Body of pancreas (tissue), 4 donors: Measurements from ENCODE around the gene LIN52. TPM values are rescaled to one million over a fixed set of nuclear protein-coding genes. Genes with fewer than 3 reads are reported as not detected.

Experiments
- ATAC-seq: fragments of 150-250 bp; one replicate; pipeline ENCODE4 v1.9.1; 2016
- DNase-seq, 4 donors: peaks; one replicate each; pipeline ENCODE4 v3.0.0-alpha.2; 2019
- H3K27ac ChIP-seq, 4 donors: fragments of 200-600 bp; sonication (generic); 1 replicate in 3 of 4; 2 replicates in 1 of 4; pipeline versions ENCODE4 v1.5.1 to v1.6.1; 2016 to 2019; ENCODE audit warnings: mild to moderate bottlenecking in 1 of 4, mixed read lengths in 1 of 4, moderate library complexity in 1 of 4
- H3K27me3 ChIP-seq, 2 donors: fragments of 200-600 bp; sonication (generic); one replicate each; pipeline ENCODE4 v1.6.0; 2016; ENCODE audit warnings: mild to moderate bottlenecking in 1 of 2
- H3K36me3 ChIP-seq, 2 donors: fragments of 200-600 bp; sonication (generic); replicated peaks in 1 of 2; 2 replicates each; pipeline ENCODE4 v1.5.1; 2016; ENCODE audit warnings: low read depth in 2 of 2; ENCODE audit not compliant: insufficient read depth in 1 of 2
- H3K4me1 ChIP-seq: fragments of 200-600 bp; sonication (generic); one replicate; pipeline ENCODE4 v1.6.0; 2016
- H3K4me3 ChIP-seq, 2 donors: fragments of 200-600 bp; sonication (generic); 1 replicate in 1 of 2; 2 replicates in 1 of 2; pipeline ENCODE4 v1.5.1; 2016 to 2019
- H3K9me3 ChIP-seq, 3 donors: fragments of 200-600 bp; sonication (generic); 1 replicate in 2 of 3; 2 replicates in 1 of 3; pipeline ENCODE4 v1.5.1; 2016
- POLR2A ChIP-seq, 3 donors: fragments of 450-650 bp; IDR thresholded peaks; one replicate each; pipeline ENCODE4 v1.6.1; 2016; ENCODE audit warnings: antibody characterized with exemption in 3 of 3, mild to moderate bottlenecking in 2 of 3
- WGBS, 2 donors: methylation state at CpG; one replicate each; pipeline ENCODE4 v1.1.5; 2017; 5-methylcytosine and 5-hydroxymethylcytosine counted together
- intact Hi-C: fragments of 100-400 bp; cut with DNase I; formaldehyde crosslinking; loops from one replicate; pipeline ENCODE4 v1.15.1; 2023
- total RNA-seq, 2 donors: library from RNA; depleted of rRNA; stranded (reverse); fragments of >200 nt; gene quantifications; one replicate each; pipeline ENCODE4 v1.1.0, GENCODE V29; 2016
- TF ChIP-seq, protein P1 (sequence below), 7 experiments: fragments of 450-650 bp in 4 of 7; fragments of 200-600 bp in 3 of 7; sonication (generic) in 3 of 7; IDR thresholded peaks; one replicate each; pipeline ENCODE4 v1.5.1; 2016 to 2019; ENCODE audit warnings: antibody characterized with exemption in 7 of 7

Gene LIN52
- total RNA-seq, 2 donors from 2014 or later, result 3.9 to 4.6 TPM

DNA sequence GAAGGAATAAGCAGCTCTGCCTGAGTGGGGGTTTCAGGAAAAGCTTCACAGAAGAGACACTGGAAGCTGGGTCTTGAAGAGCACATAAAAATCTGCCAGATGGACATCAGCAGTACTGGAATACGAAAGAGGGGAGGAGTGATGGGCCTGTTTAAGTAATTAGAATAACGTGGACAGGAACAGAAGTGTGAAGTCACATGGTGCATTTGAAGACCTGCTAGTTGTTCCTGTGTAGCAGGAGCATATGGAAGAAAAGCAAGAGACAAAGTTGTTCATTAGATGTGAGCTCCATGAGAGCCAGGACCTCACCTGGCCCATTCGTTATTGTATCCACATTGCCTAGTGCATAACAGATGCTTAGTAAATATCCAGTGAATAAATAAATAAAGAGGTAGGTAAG, 85.2 kb downstream of the LIN52 start:
- H3K36me3 ChIP-seq, result no peaks in the 10 kb centered on the region
- intact Hi-C loops, result no loop called here
- no peak overlapping the region for H3K4me3 ChIP-seq
- ATAC-seq, result no peak
- no peaks in the 10 kb centered on the region for H3K4me1 ChIP-seq
- 64 to 92% methylated on average over 3 of the region's 3 CpGs for WGBS, 2 donors
- H3K27ac ChIP-seq, result no peak overlapping the region
- no peak for DNase-seq
- no peak for TF ChIP-seq POLR2A (IDR thresholded peaks at IDR 0.05)
- TF ChIP-seq, protein P1, sequence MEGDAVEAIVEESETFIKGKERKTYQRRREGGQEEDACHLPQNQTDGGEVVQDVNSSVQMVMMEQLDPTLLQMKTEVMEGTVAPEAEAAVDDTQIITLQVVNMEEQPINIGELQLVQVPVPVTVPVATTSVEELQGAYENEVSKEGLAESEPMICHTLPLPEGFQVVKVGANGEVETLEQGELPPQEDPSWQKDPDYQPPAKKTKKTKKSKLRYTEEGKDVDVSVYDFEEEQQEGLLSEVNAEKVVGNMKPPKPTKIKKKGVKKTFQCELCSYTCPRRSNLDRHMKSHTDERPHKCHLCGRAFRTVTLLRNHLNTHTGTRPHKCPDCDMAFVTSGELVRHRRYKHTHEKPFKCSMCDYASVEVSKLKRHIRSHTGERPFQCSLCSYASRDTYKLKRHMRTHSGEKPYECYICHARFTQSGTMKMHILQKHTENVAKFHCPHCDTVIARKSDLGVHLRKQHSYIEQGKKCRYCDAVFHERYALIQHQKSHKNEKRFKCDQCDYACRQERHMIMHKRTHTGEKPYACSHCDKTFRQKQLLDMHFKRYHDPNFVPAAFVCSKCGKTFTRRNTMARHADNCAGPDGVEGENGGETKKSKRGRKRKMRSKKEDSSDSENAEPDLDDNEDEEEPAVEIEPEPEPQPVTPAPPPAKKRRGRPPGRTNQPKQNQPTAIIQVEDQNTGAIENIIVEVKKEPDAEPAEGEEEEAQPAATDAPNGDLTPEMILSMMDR (IDR thresholded peaks at IDR 0.05), result no peak
- no peaks in the 10 kb centered on the region for H3K9me3 ChIP-seq
- H3K27me3 ChIP-seq, result no peaks in the 10 kb centered on the region

DNA sequence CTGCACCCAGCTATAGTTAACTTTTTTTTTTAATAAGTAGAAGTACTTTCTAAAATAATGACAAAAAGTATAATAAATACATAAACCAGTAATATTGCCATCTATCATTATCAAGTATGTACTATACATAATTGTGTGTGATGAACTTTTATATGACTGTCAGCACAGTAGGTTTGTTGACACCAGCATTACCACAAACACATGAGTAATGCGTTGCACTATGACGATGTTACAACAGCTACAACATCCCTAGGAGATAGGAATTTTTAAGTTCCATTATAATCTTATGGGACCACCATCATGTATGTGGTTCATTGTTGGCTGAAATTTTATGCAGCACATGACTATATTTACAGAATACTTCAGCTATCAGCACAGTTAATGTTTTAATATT, 91.6 kb downstream of the LIN52 start:
- intact Hi-C loops, result no loop called here
- DNase-seq (no peak), ATAC-seq (no peak)
- WGBS, 2 donors, result 87 to 90% methylated on average over 2 of the region's 2 CpGs
- H3K27me3 ChIP-seq, result no peaks in the 10 kb centered on the region
- TF ChIP-seq, protein P1 (IDR thresholded peaks at IDR 0.05), result no peak
- TF ChIP-seq POLR2A (IDR thresholded peaks at IDR 0.05), result no peak
- no peaks in the 10 kb centered on the region for H3K36me3 ChIP-seq
- H3K4me1 ChIP-seq, result no peaks in the 10 kb centered on the region
- H3K4me3 ChIP-seq, result no peak overlapping the region
- no peaks in the 10 kb centered on the region for H3K9me3 ChIP-seq
- H3K27ac ChIP-seq, result no peak overlapping the region

DNA sequence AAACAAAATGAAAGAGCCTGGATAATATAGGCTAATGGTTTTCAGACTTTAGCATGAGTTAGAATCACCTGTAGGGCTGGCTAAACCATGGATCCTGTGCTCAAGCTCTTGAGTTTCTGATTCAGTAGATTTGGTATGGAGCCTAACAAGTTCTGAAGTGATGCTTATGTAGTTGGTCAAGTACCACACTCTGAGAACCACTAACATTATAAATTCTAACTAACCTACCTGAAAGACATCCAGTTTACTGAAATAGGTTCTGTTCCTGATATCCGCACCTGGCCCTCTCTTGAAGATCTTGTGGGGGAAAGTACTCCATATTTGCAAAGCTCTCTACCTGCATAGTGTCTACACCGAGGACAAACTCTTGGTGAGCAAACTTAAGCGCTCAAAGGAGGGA, 95.1 kb downstream of the LIN52 start:
- 64 to 92% methylated on average over 3 of the region's 3 CpGs for WGBS, 2 donors
- Histone ChIP-seq H3K27me3 (no peaks in the 10 kb centered on the region), H3K27ac (no peak overlapping the region), H3K4me1 (no peaks in the 10 kb centered on the region), H3K4me3 (no peak overlapping the region), H3K36me3 (no peaks in the 10 kb centered on the region), H3K9me3 (no peaks in the 10 kb centered on the region)
- DNase-seq (no peak), ATAC-seq (no peak)
- intact Hi-C loops, result no loop called here
- TF ChIP-seq, protein P1 (IDR thresholded peaks at IDR 0.05), result no peak
- no peak for TF ChIP-seq POLR2A (IDR thresholded peaks at IDR 0.05)

DNA sequence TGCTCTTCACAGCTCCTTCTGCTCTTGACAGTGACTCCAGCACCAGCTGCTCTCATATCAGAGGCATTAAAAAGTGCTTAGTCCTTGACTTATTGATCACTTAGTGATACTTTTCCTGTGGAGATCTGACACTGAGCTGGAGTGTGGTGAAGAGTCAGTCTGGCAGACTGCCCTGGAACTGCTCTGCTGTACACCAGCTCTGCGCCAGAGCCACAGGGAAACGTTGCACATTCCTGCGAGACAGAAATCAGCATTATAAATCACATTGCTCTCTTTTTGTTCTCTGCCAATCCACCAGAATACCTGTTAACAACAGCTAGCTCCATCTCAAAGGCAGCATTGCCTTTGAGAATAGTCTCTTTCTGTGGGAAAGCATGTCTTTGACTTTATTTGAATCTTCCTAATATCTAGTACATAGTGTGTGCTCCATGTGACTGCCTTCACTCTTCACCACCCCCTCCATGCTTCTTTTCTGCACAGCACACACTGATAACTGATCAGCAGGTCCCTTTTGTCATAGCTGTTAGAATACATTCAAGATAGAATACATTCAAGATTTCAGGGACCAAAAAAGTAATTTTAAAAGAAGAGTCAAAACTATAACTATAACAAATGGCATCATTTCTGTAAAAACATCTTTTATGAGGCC, 106.3 kb downstream of the LIN52 start:
- Histone ChIP-seq H3K4me3 (no peak overlapping the region), H3K9me3 (no peaks in the 10 kb centered on the region), H3K4me1 (no peaks in the 10 kb centered on the region), H3K27ac (no peak overlapping the region), H3K27me3 (no peaks in the 10 kb centered on the region), H3K36me3 (no peaks in the 10 kb centered on the region)
- TF ChIP-seq POLR2A (IDR thresholded peaks at IDR 0.05), result no peak
- TF ChIP-seq, protein P1 (IDR thresholded peaks at IDR 0.05), result no peak
- no peak for ATAC-seq
- no peak for DNase-seq
- WGBS, 2 donors, result 56 to 59% methylated on average over 3 of the region's 3 CpGs
- intact Hi-C loops, result no loop called here
